ENCODE measurements around the gene HOXB5.

HOXB5 gene

GRCh38 chr17:48559122-48559839 is 34.3 kb downstream of the HOXB5 start:
- DNase-seq (ENCODE audit: low spot score), result no peak

DNA sequence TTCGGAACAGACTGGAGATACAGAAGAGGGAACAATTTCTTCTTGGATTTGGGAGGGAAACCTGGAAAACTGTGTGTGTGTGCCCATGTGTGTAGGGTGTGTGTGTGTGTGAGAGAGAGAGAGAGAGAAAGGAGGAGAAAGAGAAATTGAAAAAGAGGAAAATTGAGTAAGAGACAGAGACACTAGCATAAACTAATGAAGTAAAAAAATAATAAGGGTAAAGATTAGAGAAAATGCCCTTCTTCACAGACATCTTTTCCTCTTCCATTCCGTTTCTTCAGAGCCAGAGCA is 34.8 kb downstream of the HOXB5 start:
- DNase-seq (ENCODE audit: low spot score), result no peak

DNA sequence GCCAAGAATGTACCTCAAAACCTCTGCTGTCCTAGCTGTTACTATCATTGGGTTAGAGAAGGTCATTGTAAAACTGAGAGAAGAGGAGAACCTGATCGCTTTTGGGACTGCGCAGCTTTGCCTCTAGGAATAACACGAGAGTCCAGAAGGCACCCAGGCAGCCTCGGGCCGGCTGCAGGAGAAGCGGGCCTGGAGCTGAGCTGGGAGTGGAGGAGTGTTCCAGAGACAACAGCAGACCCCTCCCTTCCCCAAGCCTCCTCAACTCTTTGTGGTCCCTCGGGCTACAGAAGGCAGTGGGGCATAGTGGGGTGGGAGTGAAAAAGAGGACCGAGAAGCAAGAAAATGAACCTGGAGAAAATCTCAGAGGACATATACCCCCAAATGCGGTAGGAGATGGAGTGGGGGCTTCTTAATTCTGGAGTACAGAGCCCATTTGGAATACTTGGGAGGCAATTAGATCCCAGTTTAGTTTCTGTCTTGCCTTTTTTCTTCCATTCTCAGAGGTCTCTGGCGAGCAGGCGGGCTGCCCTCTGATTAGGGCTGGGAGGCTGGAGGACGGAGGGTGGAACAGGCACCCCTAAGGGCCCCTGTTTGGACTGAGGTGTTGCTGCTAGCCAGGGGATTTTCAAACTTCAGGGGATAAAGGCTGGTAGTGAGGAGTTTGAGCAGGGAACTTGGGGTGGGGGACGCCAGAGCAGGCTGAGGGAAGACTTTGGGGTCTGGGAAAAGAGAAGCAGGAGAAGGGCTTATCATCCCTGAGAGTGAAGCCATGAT is 35.3 kb downstream of the HOXB5 start:
- no peak for DNase-seq (ENCODE audit: low spot score)

DNA sequence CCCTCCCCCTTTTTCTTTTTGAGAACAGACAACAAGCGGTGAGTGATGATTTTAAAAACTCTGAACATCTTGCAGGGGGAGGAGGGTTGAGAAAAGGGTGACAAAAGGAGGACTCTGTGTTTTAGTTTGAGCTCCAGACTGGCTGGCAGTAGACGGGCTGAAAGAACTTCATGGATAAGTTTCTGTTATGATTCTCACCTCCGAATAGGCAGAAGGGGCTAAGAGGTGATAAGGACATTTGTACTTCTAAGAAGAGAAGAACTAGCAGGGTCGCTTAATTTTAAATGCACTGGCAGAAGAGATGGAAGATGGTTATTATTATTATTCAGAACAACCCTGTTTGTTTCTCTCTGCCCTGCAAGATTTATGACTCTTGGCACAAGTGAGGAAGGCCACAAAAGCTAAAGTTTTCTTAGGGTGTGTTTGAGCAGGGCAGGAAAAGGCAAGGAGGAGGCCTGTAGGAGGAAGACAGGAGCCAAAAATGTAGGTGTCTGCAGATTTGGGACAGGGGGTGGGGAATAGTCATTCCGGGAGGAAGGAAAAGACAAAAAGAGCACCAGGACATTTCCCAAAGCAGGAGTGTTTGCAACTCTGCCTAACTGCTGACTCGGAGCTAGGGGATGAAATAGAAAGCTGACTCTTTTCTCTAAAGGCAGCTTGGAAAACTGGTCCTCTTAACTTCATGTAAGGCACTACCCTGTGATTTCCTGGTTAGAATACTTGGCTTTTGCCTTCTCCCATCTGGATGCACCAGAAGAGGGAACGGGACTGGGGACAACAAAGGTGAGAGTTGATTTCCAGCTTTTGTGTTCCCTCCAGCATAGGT is 36.8 kb downstream of the HOXB5 start:
- DNase-seq (ENCODE audit: low spot score), result no peak

GRCh38 chr17:48556229-48556575 is 37.4 kb downstream of the HOXB5 start:
- no peak for DNase-seq (ENCODE audit: low spot score)

GRCh38 chr17:48555258-48556228 is 38.0 kb downstream of the HOXB5 start:
- DNase-seq (ENCODE audit: low spot score), result no peak

DNA sequence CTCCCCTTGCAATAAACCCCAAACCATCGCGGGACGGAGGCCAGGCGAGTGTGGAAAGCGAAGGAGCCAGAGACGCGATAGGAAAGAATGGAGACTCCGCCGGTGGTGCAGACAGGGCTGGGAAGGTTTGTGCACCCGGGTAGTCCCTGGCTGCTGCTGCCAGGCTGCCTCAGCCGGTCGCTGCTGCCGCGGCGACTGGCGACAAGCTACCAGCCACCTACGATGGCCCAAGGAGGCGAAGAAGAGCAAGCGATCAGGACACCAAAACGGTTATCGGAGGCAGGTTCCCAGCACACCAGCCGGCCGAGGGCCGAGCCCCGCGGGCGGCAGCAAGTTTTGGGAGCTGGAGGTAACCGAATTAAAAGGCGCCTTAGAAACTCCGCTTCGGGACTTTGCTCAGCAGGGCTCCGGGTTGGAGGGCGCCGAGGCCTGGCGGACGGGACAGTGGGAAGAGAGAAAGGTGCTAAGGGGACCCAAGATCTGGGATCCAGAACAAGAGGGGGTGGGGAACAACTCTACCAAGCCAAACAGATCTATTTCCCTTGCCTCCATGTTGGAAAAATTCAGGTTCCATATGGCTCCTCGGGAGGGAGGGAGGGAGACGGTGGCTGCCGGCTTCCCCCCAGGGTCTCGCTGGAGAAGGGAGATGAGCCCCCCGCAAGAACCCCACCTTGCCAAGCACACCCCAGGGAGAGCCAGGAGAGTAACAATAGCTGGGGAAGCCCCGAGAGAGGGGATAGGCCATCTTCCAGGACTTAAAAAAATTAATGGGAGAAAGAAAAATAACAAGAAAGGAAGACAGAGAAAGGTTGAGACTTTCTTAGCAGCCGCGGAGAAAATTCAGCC is 38.9 kb downstream of the HOXB5 start:
- DNase-seq (ENCODE audit: low spot score), result no peak

GRCh38 chr17:48553826-48554225 is 39.8 kb downstream of the HOXB5 start:
- no peak for DNase-seq (ENCODE audit: low spot score)

DNA sequence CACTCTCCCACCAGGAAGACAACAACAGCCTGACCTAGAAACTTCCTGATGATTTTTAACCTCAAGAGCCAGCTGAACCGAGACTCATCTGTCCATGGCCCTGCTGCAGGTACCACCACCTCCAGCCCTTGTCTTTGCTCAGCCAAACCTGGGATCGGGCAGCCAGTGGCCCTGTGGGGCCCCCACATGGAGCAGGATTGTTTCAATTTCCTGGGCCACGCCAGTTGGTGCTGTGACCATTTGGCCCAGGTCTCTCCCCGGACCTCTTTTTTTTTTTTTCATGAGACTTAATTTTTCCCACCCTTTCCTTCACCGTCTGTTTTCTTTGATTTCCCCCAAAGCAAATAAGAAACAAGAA is 40.4 kb downstream of the HOXB5 start:
- DNase-seq (ENCODE audit: low spot score), result no peak

DNA sequence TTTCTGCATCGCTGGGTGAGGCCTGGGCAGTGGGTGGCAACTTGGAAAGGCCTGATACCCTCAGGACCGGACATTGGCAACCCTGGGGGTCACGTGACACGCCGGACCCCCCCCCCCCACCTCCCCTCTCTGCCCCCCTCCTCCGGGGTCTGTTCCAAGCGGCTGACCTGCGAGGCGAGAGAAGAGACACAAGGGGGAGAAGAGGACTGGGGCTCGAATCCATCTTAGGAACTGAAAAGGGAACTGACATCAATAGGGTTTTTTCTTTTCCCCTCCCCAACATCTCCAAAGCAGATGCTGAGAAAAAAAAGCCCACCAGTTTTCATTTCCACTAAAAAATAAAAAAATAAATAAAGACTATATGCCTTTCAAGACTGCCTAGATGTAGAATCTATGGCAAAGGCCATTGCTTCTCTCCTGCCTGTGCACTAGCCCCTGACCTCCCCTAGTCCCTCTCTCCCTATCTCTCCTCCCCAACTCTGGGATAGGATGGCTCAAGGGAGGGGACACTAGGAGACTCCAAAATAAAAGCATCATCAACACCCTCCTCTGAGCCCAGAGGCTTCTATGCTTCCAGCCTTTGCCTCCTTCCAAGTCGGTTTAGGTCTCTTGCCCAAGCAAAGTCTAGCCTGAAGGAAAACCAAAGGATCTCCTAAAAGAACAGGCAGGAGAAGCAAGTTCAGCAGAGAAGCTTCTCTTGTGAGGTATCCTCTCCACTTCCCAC is 41.0 kb downstream of the HOXB5 start:
- DNase-seq (ENCODE audit: low spot score), result no peak

- DNase-seq (ENCODE audit: low spot score), result no peak
These were observed 41.7 kb downstream of the HOXB5 start for GRCh38 chr17:48551596-48552465.

DNA sequence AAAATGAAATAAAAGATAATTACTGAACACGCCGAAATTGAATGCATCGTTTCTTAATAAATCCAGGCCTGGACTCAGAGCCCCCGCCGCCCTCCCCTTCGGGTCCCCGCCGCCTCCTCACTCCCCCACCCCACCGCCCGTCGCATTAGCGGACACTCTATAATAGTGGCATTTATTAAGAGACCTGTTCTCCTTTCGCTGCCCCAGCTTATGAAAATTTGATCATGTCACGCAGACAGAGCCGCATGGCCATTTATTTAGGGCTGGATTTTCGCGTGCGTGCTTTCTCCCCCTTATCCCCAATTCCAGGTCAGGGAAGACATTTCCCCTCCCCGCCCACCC is 42.4 kb downstream of the HOXB5 start:
- no peak for DNase-seq (ENCODE audit: low spot score)

- DNase-seq (ENCODE audit: low spot score), result no peak
These were observed 42.9 kb downstream of the HOXB5 start for GRCh38 chr17:48550502-48551213.

DNA sequence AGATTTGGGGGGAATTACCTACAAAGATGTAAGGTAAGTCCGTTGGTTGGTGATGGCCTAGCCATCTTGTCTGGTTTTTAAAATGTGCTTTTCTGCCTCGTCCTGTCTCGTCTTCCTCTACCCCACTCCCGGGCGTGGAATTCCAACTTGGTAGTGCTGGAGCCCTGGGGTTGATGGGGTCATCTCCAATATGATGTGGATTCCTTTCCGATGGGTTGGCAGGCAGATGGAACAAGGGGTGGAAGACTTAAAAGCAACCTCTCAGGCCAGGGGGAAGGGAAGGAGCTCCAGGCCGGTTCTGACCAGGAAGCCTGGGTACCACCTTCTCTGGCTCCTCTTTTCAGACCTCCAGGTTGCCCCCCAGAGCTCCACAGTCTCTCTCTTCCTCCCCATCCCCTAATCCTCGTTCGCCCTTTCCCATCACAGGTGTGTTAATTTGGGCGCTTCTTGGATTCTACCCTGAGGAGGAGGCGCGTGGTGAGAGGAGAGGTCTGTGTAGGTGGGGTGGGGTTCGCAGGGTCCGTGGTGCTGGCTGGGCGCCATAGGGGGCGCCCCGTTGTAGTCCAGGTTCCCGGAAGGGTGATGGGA is 43.6 kb downstream of the HOXB5 start:
- DNase-seq (ENCODE audit: low spot score), result no peak

GRCh38 chr17:48549281-48549630 is 44.3 kb downstream of the HOXB5 start:
- DNase-seq (ENCODE audit: low spot score), result no peak

- DNase-seq (ENCODE audit: low spot score), result no peak
These were observed 44.9 kb downstream of the HOXB5 start for GRCh38 chr17:48548523-48549280.

DNA sequence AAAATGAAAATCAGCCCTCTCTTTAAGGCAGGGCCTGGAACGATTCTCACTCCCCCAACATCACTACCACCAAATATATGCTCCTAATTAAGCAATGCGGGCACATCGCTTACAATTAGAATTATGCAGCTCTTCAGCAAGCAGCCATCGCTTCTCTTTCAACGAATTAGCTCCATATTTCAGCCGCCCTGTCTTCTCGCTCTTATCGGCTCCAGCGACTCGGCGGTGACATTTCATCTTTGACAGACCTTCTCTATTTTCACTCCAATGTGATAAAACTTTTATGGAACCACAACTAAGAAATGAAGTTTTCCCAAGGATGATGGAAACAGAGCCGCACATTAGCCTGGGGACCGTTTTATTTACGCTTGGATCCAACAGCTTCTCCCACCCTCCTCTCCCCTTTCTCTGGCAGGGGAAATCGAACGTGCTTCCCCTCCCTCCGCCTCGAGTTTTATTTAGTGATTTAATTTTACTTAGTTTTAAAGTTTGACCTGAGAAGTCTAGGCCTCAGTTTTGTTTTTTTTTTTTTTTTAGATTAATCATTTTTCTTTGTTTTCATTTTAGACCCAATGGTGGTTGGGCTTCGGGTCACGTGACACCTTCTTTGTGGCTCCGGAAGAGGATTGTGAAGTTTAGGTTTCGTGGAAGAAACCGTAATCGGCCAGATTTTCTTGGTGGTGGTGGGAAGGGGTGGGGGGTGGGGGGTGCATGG is 45.6 kb downstream of the HOXB5 start:
- DNase-seq (ENCODE audit: low spot score), result no peak
